Fibroblast of skin of left biceps (primary cell): ENCODE data around the gene PRMT3.
"Not testable (repeated sequence)": the region's sequence is repeated elsewhere in the genome, so short reads cannot be mapped to it uniquely, and the experiment has no call there.

Experiments
- DNase-seq, 2 experiments: peaks; one replicate each; pipeline ENCODE4 v3.0.0-alpha.2; 2013; ENCODE audit warnings: low read depth in 2 of 2

Gene PRMT3

DNA sequence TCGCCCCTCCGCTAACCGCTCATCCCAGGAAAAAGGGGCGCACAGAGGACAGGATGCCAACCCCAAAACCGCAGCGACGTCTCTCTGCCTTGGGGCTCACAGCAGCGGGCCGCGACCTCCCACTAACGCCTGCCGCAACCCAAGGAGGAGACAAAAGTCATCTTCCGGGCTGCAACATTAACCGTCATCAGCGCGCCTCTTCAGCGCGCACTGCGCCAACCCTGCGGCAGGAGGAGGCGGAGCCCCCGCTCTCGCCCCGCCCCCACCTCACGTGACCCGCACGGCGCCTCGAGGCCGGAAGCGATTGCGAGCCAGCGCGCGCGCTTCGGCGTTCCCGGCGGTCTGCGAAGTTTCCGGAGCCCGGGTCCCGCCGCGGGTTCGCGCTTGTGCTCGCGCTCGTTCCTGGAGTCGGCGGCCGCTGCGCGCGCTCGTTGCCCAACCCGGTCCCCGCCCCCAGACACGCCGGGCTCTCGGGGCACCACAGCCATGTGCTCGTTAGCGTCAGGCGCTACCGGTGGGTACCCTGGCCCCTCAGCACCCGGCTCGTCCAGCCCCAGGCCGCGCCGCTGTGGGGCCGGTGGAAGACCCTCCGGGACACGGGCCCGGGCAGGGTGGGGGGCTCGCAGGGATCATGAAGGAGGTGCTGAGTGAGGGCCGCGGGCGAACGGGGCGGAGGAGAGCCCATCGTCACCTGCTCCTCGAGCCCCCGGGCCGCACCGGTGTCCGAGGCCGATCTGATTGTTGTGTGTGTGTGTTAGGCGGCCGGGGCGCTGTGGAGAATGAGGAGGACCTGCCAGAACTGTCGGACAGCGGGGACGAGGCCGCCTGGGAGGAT is at the start of gene PRMT3:
PRMT3 (plus strand) TSS at position 456 of the 835 bp plus-strand sequence; CDS start at position 487, 31 bp downstream.
- DNase-seq: peak; percentile 86 to 89

DNA sequence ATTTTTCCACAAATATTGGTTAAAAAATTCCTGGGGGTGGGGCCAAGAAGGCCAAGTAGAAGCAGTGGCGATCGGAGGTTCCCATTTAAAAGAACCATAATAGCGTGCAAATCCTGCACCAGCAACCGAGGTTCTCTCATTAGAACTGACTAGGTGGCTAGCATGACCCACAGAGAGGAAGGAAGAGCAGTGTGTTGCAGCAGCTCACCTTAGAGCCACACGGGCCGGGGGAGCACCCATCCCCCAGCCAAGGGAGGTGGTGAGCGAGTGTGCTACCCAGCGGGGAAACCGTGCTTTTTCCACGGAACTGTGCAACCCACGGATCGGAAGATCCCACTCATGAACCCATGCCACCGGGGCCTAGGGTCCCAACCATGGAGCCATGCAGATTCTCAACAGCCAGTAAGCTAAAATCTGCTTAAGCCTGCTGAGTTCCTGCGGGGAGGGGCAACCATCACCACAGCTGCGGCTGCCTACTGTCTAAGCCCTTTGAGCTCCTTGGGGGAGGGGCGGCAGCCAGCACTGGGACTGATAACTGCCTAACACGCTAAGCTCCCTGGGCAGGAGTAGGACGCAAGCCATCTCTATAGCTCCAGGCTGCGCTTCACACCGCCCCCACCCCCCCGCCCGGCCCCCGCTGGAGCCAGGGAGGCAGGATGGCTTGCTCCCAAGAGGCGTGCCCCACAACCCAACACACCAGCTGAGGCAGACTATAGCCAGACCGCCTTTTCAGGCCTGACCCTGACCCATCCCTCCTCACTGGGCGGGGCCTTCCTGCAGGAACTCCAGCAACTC is 45.0 kb upstream of the PRMT3 start:
- no peak for DNase-seq

DNA sequence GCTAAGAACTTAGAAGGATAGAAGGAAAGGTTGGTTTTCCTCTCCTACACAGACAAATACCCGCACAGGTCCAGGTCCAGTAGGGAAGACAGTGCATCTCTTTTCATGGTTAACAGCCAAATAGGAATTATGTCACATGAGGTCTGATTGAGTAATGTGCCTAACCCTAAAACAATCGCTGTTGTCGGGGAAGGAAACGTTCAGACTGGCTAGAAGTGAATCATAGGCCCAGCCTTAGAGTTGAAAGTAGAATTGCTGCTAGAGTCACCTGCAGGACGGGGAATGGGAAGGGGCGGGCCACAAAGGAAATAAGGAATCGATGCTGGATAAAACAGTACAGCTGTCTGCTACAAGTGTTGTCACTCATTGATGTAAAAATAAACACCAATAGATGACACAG is 36.4 kb upstream of the PRMT3 start:
- no peak for DNase-seq

DNA sequence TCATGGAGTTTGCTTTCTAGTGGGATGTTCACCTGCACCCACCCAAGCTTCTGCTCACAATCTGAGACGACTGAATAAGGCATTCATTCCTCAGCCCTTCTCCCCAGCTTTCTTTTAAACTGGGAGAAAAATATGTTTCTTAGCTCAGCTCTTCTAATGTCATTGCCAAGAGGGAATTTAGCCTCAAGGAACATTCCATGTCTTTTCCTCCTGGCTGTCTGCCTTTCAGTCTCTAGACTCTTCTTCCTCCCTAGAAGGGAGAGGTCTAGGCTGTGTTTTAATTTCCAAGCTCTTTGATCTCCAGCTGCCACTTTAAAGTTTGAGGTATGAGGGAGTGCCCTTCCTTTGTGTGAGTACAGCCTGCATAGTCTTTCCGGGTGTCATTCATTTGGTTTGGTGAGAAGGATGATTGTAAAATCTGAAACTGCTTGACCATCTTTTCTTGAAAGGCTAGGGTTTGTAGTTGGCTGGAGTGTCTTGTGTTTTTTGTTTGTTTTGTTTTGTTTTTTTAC is 35.7 kb upstream of the PRMT3 start:
- no peak for DNase-seq

DNA sequence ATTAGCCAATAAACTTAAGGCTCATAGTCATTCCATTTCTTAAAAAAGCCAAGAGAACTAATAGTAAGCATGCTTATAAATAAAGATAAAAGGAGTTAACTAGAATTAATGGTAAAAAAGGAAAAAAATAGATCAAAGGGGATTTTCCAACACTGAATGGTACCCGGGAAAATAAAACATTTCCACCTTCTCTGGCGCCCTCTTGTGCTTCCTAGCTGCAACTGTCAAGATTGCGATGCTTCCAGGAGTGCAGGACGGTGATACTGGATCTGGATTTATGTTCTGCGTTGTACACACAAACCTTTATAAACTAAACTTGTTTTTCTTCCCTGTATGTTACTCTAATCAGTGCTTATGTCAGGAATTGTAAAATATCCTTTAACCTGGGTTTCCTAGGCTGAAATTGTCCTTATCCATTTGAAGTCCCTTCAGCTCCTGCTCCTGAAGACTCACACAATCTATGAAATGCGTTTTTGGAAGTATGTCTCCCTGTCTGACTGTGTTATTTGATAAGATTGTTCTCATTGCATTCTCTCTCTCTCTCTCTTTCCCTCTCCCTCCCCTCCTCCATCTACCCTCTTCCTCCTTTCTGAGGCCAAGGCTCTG is 33.6 kb upstream of the PRMT3 start:
- no peak for DNase-seq

DNA sequence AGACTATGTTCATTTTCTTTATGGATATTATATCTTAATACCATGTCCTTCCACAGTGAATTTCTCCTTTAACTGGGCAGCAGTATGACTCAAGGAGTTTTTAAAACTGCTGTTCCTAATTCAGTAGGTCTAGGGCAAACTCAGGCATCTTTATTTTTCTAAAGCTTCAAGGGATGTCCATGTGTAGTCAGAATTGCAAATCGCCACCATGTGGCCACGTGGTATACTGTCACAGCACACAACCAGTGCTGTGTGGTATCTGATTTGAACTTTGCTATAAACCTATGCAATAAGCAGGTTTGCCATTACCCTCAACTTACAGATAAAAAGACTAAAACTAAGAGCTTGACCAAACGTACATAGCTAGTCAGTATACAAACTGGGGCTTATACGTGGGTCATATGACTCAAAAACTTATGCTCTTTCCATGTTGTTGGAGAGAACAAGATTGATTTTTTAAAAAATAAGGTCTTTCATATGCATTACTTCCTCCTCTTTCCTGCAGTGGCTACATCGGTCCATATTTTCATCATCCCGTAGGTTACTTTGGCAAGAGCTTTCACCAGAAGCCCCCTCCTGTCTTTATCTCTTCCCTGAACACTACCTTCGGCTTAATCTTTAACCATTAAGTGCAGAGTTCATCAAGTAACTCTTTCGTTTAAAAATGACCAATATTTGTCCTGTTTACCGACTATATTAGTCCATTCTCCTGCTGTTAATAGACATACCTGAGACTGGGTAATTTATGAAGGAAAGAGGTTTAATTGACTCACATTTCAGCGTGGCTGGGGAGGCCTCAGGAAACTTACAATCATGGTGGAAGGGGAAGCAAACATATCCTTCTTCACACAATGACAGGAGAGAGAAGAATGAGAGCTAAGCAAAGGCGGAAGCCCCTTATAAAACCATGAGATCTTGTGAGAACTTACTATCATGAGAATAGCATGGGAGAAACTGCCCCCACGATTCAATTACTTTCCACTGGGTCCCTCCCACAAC is 32.0 kb upstream of the PRMT3 start:
- no peak for DNase-seq

DNA sequence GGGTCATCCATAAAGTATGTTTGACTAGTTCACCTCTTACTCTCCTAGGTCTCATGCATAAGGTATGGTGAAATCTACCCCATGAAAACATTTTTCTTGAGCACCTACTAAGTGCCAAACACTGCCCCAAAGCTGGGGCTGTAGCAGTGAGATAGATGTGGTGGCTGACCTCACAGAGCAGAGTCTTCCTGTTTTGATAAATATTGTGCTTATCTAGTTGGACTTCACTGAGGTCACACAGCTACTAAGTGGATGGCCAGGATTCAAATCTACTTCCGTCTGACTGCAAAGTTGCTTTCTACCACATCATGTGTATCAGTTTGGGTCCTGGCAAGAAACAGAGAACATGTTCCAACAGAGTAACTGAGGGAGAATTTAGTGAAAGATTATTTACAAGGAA is 30.4 kb upstream of the PRMT3 start:
- no peak for DNase-seq

DNA sequence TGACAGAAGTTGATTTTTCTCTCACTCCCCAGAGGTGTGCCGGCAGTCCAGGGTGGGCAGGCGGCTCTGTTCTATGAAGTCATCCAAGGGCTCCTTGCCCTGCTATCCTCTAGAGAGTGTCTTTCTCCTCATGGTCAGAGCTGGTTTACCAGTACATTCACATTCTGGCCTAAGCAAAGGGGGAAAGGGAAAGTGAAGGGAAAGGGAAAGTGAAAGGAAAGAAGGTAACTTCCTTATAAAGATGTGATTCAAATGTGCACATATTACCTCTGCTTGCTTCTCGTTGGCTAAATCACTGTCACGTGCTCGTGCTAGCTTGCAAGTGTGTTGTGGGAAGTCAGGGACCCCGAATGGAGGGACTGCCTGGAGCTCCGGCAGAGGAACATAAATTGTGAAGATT is 26.9 kb upstream of the PRMT3 start:
- DNase-seq: no peak

DNA sequence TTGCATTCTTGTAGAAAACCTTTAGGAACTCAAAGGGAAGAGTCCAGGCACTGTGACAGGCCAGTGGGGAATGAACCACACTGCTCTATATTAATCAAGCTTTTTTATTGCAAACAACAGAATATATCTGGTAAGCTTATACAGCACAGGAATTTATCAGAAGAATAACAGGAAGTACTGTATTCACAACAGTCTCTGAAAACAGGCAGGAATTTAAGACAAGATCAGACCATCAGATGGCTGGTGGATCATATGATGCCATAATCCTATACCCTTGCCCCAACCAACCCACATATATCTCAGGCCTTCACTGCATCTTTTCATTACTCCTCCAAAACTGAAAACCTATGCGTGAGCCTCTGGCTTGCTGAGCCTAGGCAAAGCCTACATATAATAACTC is 25.0 kb upstream of the PRMT3 start:
- no peak for DNase-seq

DNA sequence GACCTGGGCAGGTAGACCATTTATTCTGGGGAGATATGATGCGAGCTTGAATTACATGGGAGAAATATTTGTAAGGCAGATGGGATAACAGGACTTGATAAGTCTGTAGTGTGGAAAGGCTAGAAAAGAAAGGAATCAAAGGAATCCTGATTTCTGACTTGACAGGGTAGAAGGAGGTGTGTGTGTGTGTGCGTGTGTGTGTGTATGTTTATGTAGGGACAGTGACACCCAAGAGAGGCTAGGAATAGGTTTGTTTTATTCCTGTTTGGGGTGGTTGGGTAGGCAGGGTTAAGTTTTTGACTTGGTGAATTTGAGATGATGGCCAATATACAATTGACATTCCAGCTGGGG is 24.4 kb upstream of the PRMT3 start:
- DNase-seq: no peak

DNA sequence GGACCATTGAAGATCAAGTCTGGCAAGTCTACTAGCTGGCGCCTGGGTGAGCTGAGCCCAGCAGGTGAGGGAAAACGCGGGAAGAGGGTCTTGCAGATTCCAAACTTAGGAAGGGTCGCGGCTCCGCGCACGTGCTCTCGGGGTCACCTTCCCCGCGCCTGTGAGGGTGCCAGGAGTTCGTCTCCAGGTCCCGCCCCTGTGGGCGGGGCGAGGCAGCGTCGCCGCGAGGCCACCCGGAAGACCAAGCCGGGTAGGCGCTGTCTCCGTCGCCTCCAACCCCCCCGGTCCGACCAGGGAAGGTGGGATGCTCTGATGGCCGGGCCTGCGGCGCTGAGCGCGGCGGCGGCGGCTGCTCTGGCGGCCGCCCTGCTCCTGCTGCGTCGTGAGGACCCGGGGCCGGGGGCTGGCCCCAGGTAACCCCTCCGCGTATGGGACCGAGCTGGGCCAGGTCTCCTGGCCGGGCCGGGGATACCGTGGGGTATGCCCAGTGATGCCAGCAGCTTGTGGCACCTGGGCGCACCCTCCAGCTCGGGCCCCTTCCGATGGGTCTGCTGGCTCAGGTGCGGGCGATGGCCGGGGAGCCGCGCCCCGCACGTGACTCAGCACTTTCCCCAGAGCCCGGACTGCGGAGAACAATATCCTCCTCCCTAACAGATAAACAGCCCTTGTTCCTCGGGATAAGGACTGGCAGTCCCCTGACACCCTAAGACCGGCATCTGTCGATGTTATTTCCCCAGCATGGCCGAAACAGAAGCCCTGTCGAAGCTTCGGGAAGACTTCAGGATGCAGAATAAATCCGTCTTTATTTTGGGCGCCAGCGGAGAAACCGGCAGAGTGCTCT is 23.8 kb upstream of the PRMT3 start, which contains the start of gene HTATIP2:
HTATIP2 (plus strand) TSS at position 215 of the 841 bp plus-strand sequence; CDS start at position 739, 524 bp downstream.
- no peak for DNase-seq

DNA sequence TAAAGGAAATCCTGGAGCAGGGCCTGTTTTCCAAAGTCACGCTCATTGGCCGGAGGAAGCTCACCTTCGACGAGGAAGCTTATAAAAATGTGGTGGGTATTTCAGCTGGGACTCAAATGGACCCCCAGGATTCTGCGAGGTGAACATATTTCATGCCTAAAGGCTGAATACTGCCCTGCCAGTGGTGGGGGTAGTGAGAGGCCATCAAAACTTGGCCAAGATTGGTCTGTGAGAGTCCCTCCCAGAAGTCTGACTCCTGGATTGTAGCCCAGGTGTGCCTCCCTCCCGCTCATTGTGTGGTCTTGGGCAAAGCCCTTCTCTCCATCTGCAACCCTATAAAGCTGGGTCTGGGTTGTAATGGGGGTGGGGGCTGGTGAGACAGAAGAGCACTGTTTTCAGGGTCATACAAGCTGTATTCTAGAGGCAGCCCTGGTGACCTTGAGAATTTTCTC is 23.1 kb upstream of the PRMT3 start:
- DNase-seq: no peak

DNA sequence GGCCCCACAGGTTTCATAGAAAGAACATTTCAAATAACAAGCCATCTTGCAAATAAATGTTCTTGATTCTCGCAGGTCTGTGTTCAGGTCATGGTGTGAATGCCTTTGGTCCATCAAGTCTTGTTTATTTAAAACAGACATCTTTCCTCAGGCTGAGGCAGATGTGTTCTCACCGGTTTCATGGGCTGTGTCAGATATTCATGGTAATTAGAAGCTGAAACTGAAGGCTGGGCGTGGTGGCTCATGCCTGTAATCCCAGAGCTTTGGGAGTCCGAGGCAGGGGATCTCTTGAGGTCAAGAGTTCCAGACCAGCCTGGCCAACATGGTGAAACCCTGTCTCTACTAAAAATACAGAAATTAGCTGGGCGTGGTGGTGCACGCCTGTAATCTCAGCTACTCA is 22.1 kb upstream of the PRMT3 start:
- DNase-seq: not testable (repeated sequence)

DNA sequence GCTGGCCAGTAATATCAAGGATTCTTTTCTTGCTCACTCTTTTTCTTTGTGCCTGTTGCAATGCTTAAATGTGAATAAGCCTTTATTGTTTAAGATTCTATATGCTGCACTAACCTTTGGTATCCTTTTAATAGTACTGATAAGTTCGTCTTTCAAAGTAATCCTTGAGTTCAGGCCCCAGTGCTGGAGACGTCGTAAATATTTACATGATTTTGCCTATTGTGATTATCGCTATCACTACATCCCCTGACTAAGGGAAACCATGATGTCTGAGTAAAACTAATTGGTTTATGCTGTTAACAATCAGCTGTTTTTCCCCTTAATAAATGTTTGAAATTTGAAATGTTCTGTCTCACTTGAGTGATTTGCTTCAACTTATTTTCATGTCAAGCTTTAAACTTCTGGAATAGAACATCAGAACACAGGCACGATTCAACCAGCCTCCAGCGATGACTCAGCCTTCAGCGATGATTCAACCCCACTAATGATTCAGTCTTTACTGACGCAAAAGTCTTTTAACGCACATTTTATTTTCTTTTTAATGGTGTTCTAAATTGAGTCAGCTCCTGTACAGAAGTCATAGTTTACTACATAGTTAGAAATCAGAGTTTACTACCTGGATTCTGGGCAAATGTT is 20.1 kb upstream of the PRMT3 start:
- peak; percentile 61 to 62 for DNase-seq

DNA sequence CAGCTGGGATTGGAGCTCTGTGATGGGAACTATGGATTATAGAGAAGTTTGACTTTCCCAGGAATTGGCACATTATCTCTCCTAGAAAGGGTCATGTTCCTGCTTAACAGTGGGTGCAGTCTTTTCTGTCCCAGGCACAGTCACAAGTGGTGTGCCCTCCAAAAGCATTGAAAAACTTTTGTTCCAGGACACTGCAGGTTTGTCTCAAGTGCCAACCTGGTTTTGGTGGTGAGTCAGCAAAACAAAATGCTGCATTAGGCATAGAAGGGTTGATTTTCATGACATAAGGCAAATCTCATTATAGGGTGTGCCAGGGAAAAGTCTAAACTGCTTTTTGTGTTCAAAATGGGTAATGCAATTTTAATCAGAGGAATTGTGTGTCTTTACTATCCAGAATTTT is 19.1 kb upstream of the PRMT3 start:
- no peak for DNase-seq

DNA sequence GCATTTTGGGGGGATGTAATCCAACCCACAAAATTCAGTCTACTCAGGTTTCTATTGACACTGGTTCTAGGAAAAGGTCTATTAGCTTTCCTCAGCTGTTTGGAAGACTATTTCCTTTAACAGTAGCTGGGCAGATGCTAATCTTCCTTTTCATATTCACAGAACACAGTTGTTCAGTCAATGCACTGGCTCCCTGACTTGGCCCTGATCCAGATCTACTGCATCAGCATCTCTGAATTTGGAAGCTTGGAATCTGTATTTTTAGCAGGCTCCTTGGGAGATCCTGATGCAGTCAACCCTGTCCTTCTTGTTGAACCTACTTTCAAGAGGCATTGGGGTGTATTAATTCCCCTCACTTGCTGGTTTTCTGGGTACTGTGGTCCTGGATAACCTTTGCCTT is 17.7 kb upstream of the PRMT3 start:
- DNase-seq: no peak

DNA sequence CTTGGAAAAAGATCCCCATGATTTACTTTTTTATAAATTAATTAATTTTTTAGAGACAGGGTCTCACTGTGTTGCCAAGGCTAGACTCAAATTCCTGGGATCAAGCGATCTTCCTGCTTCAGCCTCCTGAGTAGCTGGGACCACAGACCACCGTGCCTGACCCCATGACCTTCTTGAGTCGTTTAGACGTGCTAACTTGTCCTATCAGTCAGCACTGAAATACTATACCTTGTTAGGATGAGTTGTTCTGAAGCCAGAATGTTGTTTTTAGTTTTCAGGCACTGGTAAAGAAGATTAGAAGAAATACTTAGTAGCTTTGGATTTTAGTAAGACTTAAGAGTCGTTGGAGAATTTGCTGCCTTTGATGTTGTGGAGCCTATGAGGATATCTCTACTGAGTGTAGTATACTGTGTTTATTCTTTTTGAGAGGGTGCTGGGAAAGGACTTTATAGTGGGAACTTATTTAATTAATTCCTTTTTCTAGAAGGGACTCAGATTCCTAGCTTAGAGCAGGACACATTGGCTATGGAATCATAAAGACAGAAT is 15.4 kb upstream of the PRMT3 start:
- no peak for DNase-seq

DNA sequence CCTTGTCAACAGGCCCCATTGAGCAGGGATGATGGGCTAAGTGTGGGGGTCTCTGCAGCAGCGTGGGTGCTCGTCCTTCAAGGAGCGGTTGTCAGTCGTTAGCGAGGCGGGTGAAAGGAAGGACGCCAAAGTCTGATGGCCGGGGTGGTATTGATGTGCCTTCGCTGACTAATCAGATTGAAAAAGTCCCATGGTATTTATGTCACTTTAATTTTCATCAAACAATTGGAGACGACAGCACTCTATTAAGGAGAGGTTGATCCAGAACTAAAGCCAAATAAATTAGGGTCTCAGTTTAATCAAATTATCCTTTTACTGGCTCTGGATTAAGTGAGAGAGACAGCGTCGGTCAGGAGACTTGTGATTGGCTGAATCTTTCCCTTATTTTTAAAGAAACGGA is 14.4 kb upstream of the PRMT3 start:
- DNase-seq: no peak

DNA sequence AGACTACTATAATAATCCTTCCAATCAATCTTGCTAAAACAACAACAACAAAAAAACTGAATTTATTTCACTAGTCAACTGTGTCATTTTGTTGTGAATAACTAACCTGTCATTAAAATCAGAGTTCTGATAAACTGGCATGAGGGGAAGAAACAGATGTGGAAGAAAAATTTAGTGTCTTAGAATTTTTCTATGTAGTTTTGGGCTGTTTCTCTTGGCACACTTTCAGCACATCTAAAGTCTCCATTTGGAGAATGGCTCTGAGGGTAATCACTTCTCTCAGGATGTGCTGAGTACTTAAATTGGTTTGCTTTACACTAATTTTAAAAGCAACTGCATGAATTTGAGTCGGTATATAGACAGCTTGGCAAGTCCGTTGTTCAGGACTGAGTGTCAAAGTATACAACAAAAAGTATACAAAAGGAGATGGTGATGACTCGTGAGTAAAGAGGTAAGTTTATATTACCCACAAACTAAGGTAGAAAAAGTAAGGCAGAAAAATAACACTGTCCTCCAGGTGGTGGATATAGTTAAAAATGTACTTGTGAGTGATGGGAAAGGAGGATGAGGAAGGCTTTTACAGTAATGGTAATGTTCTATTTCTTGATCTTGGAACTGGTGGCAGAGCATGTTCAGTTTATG is 13.8 kb upstream of the PRMT3 start:
- no peak for DNase-seq
